K562 (cell line): ENCODE data around the gene CEACAM18.

Experiments
- EP300 ChIP-seq: IDR thresholded peaks from 2 replicates; pipeline ENCODE4 v1.6.1; 2012; ENCODE audit warnings: low read length, improper control_type of control experiment
- ETS1 ChIP-seq: conservative IDR thresholded peaks from 2 replicates; pipeline ENCODE4 v1.6.1; 2011; ENCODE audit warnings: low read depth, mild to moderate bottlenecking, low read length; ENCODE audit not compliant: control insufficient read depth
- MXD1 ChIP-seq: fragments of 250-450 bp; sonication (Bioruptor Pico); IDR thresholded peaks from 2 replicates; pipeline ENCODE4 v1.8.0; 2021; ENCODE audit warnings: borderline replicate concordance, mild to moderate bottlenecking, moderate library complexity; ENCODE audit not compliant: poor library complexity, severe bottlenecking
- RFX5 ChIP-seq: IDR thresholded peaks from 2 replicates; pipeline ENCODE4 v1.6.1; 2011; ENCODE audit warnings: low read depth, mild to moderate bottlenecking, improper control_type of control experiment, low read length
- SFPQ ChIP-seq: fragments of 200-400 bp; formaldehyde crosslinking; IDR thresholded peaks from 2 replicates; pipeline ENCODE4 v1.6.1; 2017; ENCODE audit warnings: mild to moderate bottlenecking, low read depth, low read length, moderate library complexity
- TAF1 ChIP-seq: IDR thresholded peaks from 2 replicates; pipeline ENCODE4 v1.6.1; 2011; ENCODE audit warnings: mild to moderate bottlenecking, low read length, moderate library complexity; ENCODE audit not compliant: insufficient read depth, control insufficient read depth, severe bottlenecking; ENCODE audit errors: extremely low read depth
- TCF3 ChIP-seq: sonication (generic); formaldehyde crosslinking; IDR thresholded peaks from 2 replicates; pipeline ENCODE4 v1.4.0; 2020; ENCODE audit warnings: mild to moderate bottlenecking, missing genetic modification reagents
- ZNF23 ChIP-seq: fragments of 250-450 bp; sonication (Bioruptor Pico); IDR thresholded peaks from 2 replicates; pipeline ENCODE4 v1.4.0; 2020; ENCODE audit warnings: mild to moderate bottlenecking
- ZNF274 ChIP-seq: IDR thresholded peaks from 2 replicates; pipeline ENCODE4 v1.6.1; 2011; ENCODE audit warnings: low read depth, mild to moderate bottlenecking, low read length, moderate library complexity, borderline replicate concordance

GRCh38 chr19:51462681-51463080, 15.7 kb upstream of the CEACAM18 start:
- TF ChIP-seq EP300 (no peak), TCF3 (CRISPR knock-in tag) (no peak), ZNF274 (no peak), RFX5 (no peak), TAF1 (no peak), ZNF23 (CRISPR knock-in tag) (no peak), MXD1 (CRISPR knock-in tag) (no peak), ETS1 (no peak), SFPQ (no peak)
